HFFc6 (cell line): Measurements from ENCODE around the gene CCR5. TPM values are rescaled to one million over a fixed set of nuclear protein-coding genes. Genes with fewer than 3 reads are reported as not detected.

Experiments used
- DNase-seq: peaks from one replicate; pipeline ENCODE4 v3.0.0-alpha.2; 2018
- H3K27ac Mint-ChIP-seq: 2 replicates; pipeline ENCODE4 v1.8.0; 2020; ENCODE audit warnings: mild to moderate bottlenecking, mixed read lengths
- H3K27me3 Mint-ChIP-seq: 2 replicates; pipeline ENCODE4 v1.8.0; 2021; ENCODE audit warnings: mild to moderate bottlenecking, moderate library complexity, mixed read lengths; ENCODE audit not compliant: insufficient read depth
- H3K36me3 Mint-ChIP-seq: 2 replicates; pipeline ENCODE4 v1.8.0; 2021; ENCODE audit warnings: low read depth, mixed read lengths
- H3K4me1 Mint-ChIP-seq: 2 replicates; pipeline ENCODE4 v1.8.0; 2020; ENCODE audit warnings: low read depth, mixed read lengths
- H3K4me3 Mint-ChIP-seq: 2 replicates; pipeline ENCODE4 v1.8.0; 2020; ENCODE audit warnings: mild to moderate bottlenecking, moderate library complexity, mixed read lengths
- H3K9me3 Mint-ChIP-seq: 2 replicates; pipeline ENCODE4 v1.8.0; 2020; ENCODE audit warnings: mild to moderate bottlenecking, mixed read lengths
- total RNA-seq, 6 experiments: library from RNA; stranded (reverse); fragmentation: NEBNext Ultra II Directional; extraction: Animal tissue kit (Norgen Biotek cat#: 25700); gene quantifications; 2 replicates in 1 of 6; 3 replicates in 5 of 6; pipeline ENCODE4 v1.2.3, GENCODE V29; 2021
- TF ChIP-seq, protein P1 (sequence below): fragments of 200-600 bp; sonication (generic); IDR thresholded peaks from 2 replicates; pipeline ENCODE4 v1.5.0; 2021; ENCODE audit warnings: antibody characterized with exemption, mild to moderate bottlenecking

CCR5 gene
- total RNA-seq, 6 experiments from 2014 or later: not detected

DNA sequence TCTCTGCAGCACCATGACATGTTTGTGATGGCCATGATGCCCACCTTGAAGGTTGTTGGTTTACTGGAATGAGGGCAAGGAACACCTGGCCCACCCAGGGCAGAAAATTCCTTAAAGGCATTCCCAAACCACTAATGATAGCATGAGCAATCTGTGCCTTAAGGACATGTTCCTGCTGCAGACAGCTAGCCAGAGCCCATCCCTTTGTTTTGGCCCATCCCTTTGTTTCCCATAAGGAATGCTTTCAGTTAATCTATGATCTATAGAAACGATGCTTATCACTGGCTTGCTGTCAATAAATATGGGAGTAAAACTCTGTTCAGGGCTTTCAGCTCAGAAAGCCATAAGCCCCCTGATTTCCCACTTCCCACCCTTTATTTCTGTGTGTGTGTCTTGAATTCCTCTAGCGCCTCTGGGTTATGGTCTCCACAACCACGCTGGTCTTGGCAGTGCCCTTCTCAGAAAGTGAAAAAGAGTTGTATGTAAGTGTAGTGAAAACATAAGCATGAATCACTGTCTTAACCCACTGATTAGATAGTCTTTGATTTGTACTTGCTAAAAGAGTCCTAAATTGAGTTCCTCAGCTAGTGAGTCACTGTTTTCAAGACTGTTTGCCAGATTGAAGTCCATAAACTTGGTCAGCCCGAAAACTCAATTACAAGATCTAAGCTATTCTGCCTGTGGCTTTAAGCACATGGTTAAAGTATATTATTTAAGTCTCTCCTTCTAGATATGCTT is 35.8 kb upstream of the CCR5 start:
- Mint-ChIP-seq H3K36me3 (no peaks in the 10 kb centered on the region; the same call in 1 of the 2 replicates), H3K4me3 (no peak overlapping the region), H3K4me1 (peaks cover 13% of the 10 kb centered on the region), H3K27me3 (peaks cover 20% of the 10 kb centered on the region), H3K27ac (peak overlapping the region; percentile 27; the same call in 1 of the 2 replicates), H3K9me3 (no peaks in the 10 kb centered on the region; the same call in none of the 2 replicates)
- peak; percentile 87 for DNase-seq
- TF ChIP-seq, protein P1, sequence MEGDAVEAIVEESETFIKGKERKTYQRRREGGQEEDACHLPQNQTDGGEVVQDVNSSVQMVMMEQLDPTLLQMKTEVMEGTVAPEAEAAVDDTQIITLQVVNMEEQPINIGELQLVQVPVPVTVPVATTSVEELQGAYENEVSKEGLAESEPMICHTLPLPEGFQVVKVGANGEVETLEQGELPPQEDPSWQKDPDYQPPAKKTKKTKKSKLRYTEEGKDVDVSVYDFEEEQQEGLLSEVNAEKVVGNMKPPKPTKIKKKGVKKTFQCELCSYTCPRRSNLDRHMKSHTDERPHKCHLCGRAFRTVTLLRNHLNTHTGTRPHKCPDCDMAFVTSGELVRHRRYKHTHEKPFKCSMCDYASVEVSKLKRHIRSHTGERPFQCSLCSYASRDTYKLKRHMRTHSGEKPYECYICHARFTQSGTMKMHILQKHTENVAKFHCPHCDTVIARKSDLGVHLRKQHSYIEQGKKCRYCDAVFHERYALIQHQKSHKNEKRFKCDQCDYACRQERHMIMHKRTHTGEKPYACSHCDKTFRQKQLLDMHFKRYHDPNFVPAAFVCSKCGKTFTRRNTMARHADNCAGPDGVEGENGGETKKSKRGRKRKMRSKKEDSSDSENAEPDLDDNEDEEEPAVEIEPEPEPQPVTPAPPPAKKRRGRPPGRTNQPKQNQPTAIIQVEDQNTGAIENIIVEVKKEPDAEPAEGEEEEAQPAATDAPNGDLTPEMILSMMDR: no peak

DNA sequence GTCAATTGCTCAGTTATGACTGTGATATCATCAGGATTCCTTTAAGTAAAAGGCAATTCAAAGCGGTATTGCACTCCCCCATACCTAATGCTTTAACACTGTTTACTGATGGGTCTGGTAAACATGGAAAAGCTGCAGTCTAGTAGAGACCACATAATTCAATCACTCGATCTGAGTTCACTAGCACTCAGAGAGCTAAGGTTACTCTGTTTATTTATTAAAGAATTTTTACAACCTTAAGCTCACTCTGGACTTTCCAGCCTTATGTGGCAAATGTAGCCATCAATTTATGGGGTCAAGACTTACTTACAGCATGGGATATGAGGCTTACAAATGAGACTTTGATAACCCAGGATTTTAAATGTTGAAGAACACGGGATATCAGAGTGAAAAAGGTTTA is 35.2 kb upstream of the CCR5 start:
- H3K36me3 Mint-ChIP-seq: no peaks in the 10 kb centered on the region; the same call in 1 of the 2 replicates
- DNase-seq: no peak
- TF ChIP-seq, protein P1: no peak
- H3K27ac Mint-ChIP-seq: no peak overlapping the region
- no peak overlapping the region for H3K4me3 Mint-ChIP-seq
- peaks cover 13% of the 10 kb centered on the region for H3K4me1 Mint-ChIP-seq
- peaks cover 21% of the 10 kb centered on the region for H3K27me3 Mint-ChIP-seq
- H3K9me3 Mint-ChIP-seq: no peaks in the 10 kb centered on the region; the same call in none of the 2 replicates

DNA sequence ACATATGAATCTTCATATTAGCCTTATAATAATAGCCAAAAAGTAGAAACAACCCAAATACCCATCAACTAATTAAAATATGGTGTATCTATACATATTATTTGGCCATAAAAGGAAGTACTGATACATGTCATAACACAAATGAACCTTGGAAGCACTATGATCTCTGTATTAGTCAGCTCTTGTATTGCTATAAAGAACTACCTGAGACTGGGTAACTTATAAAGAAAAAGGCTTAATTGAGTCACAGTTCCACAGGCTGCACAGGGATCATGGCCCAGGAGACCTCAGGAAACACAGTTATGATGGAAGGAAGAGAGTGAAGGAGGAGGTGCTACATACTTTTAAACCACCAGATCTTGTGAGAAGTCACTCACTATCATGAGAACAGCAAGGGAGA is 32.8 kb upstream of the CCR5 start:
- TF ChIP-seq, protein P1: no peak
- Mint-ChIP-seq H3K9me3 (no peaks in the 10 kb centered on the region; the same call in none of the 2 replicates), H3K4me1 (peaks cover 13% of the 10 kb centered on the region), H3K27me3 (peaks cover 12% of the 10 kb centered on the region), H3K27ac (no peak overlapping the region), H3K4me3 (no peak overlapping the region), H3K36me3 (no peaks in the 10 kb centered on the region; the same call in 1 of the 2 replicates)
- no peak for DNase-seq

DNA sequence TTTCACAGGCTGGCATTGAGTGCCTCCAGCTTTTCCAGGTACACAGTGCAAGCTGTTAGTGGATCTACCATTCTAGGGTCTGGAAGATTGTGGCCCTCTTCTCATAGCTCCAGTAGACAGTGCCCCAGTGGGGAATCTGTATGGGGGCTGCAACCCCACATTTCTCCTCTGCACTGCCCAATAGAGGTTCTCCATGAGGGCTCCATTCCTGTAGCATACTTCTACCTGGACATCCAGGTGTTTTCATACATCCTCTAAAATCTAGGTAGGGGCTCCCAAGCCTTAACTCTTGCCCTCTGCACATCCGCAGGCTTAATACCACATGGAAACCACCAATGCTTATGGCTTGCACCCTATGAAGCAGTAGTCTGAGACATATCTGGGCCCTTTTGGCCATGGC is 31.9 kb upstream of the CCR5 start:
- peaks cover 13% of the 10 kb centered on the region for H3K4me1 Mint-ChIP-seq
- H3K9me3 Mint-ChIP-seq: no peaks in the 10 kb centered on the region; the same call in none of the 2 replicates
- no peak overlapping the region for H3K4me3 Mint-ChIP-seq
- TF ChIP-seq, protein P1: no peak
- H3K27ac Mint-ChIP-seq: no peak overlapping the region
- no peaks in the 10 kb centered on the region; the same call in 1 of the 2 replicates for H3K36me3 Mint-ChIP-seq
- H3K27me3 Mint-ChIP-seq: peaks cover 14% of the 10 kb centered on the region
- DNase-seq: no peak

DNA sequence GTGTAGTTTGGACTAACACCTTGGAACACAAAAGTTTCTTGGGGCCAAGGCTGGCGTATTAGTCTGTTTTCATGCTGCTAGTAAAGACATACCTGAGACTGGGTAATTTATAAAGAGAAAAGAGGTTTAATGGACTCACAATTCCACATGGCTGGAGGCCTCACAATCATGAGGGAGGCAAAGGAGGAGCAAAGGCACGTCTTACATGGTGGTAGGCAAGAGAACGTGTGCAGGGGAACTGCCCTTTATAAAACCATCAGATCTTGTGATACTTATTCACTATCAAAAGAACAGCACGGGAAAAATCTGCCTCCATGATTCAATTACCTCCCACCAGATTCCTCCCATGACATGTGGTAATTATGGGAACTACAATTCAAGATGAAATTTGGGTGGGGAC is 26.3 kb upstream of the CCR5 start:
- Mint-ChIP-seq H3K27me3 (peaks cover 30% of the 10 kb centered on the region), H3K36me3 (no peaks in the 10 kb centered on the region; the same call in 1 of the 2 replicates), H3K4me3 (no peak overlapping the region), H3K4me1 (no peaks in the 10 kb centered on the region), H3K27ac (no peak overlapping the region), H3K9me3 (no peaks in the 10 kb centered on the region; the same call in none of the 2 replicates)
- no peak for DNase-seq
- TF ChIP-seq, protein P1: no peak
